GM19035 (cell line): ENCODE data around the gene VWF.
"Not testable (repeated sequence)": the region's sequence is repeated elsewhere in the genome, so short reads cannot be mapped to it uniquely, and the experiment has no call there.

Experiments
- ATAC-seq: cut with Tn5 transposase; IDR thresholded peaks from one replicate; pipeline ENCODE4 v1.9.1; 2021; ENCODE audit not compliant: unreplicated experiment

VWF gene

DNA sequence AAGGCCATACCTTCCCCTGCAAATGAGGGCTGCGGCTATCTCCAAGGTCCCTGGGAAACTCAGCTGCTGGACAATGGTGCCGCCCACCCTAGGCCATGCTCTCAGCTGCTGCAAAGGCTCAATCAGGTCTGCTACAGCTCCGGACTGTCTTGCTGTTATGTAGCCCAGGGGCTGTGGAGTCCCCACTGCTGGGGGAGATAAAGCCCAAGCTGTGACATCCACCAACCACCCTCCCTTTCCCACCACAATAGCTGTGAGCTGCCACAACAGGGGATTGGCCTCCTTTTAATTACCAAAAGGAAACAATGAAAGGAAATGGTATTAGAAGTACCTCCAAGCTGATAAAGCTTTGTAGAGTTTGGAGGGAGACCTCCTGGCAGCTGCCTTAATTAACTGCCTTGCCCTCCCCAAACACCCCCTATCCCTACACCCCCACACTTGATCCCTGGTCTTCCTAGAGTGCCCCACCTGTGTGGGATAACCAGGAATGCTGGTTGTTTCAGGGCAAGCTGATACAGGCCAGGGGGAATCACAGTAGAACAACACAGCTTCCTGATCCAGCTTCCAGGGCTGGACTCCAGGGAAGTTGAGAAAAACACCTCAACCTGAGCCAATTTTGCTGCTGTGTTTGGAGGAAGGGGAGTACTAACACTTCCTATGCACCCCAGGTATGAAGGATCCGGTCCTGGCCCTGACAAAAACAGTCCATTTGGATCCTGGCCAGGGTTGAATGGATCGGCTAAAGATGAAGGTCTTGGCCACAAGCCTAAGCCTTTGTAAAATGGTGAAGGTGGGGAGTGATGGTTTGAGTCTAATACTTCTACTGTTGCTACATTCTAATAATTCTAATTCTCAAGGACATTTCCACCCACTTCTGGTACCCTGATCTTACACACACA, at the start of gene VWF:
Gene VWF (minus strand): TSS at position 260 of the 899 bp plus-strand sequence. CDS start 1,474 bp downstream, outside the sequence.
- no peak for ATAC-seq

DNA sequence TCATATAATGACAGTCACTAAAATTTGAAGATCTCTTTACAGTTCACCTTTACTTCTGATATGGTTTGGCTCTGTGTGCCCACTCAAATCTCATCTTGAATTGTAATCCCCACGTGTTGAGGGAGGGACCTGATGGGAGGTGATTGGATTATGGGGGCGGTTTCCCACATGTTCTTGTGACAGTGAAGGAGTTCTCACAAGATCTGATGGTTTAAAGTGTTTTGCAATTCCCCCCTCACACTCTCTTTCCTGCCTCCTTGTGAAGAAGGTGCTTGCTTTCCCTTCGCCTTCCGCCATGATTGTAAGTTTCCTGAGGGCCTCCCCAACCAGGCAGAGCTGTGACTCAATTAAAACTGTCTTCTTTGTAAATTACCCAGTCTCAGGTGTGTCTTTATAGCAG, 48.4 kb upstream of the VWF start:
- no peak for ATAC-seq

DNA sequence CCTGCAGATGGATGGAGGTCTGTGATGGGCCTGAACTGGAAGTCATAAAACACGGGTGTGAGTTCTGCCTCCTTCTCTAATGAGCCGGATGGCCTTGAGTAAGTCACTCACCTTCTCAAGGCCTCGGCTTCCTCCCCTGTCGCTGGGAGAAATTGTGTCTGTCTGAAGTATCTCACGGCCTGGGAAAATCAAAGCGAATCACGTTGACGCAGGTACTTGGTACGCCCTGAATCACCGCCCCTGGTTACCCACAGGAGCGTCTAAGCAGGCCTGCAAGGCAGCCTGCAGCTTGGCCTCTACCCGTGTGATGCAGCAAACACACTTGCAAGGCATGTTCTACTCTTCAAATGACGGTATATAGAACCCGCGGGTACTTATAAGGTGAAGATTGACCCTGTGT, 47.6 kb upstream of the VWF start:
- ATAC-seq: no peak

DNA sequence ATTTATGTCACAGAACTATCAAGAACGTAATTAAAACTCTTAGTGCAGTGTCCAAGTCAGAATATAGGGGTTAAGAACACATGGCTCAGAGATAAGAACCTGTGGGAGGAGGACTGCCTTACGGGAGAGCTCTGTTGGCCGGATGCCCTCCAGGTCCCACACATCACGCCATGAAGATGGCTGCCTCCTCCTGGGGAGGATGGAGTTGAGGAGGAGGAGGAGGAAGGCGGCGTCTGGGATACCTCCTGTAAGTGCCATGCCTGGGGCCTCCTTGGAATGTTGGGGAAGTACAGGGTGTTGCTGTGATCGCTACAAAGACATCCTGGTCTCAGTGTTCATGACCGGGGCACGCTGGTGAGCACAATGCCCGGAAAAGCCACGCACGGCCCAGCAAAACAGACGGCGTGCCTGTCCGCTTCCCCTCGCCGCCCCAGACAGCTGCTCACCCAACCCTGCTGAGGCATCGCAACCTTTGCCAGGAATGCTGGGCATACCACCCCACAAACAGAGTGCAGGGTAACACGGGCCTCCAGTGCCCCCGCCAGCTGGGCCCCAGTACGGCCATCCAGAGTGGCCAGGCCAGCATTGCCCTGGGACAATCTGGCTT, 47.0 kb upstream of the VWF start:
- no peak for ATAC-seq

DNA sequence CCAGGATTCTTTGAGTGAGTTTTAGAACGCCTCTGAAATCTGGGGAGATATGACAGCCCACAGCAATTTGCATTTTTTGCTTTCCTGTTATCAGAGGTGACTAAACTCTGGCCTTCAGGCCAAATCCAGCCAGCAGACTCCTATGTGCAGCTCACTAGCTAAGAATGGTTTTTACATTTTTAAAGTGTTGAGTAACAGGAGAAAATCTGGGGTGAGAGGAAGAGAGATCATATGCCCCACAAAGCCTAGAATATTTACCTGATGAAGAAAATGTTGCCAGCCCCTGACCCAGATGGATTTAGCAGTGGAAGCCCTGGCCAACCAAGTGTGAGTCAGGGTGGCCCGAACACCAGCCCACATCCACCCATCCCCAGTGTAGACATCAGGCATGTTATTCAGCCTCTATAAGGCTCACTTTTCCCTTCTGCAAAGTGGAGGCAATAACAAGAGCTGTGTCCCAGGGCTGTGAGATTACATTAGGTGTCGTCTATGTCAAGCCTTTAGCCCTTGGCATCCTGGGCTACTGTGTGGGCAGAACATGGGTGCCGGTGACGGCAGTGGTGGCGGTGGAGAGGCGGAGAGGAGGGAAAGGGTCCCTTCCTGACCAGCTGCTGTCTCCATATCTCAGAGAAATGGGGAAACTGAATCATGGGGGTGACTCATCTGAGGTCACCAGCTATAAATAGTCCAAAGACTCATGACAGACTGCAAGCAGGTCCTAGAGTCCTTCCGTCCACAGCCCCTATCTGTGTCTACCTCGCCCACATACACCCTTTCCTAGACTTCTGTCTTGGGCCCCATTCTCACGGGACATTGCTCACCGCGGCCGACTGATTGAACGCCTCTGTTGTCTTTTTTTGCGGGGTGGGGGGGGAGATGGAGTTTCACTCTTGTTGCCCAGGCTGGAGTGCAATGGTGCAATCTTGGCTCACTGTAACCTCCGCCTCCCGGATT, 43.1 kb upstream of the VWF start:
- ATAC-seq: peak; percentile 81

DNA sequence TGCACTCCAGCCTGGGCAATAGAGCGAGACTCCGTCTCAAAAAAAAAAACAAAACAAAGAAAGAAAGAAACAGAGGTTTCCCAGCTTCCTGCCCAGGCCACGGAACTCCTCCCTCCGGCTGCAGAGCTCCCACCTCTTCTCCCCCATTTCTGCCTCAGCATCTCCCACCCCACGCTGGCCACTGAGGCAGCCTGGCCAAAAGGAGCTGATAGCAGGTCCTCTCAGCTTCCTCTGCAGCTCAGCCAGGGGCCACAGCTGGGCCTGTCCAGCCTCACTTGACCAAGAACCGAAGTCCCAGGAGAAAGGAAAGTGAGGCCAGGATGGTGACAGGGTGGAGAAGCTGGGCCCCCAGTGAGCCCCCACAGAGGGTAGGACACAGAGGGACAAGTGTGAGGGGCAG, 42.3 kb upstream of the VWF start:
- no peak for ATAC-seq

DNA sequence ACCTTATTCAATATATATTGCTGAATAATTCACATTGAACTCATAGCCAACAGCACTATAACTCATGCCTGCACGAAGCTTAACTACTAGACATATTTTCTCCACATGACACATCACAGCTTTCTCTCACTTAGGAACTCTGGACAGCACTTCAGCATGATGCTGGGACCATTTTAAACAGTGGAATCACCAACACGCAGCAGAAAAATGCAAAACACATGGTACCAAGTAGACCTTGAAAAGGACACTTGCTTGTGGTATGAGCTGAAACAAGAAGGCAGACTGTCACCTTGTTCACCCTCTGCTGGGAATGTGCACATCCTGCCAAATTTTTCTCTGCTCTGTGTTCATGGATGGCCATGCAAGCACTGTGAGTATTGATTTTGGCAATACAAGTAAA, 40.9 kb upstream of the VWF start:
- no peak for ATAC-seq

DNA sequence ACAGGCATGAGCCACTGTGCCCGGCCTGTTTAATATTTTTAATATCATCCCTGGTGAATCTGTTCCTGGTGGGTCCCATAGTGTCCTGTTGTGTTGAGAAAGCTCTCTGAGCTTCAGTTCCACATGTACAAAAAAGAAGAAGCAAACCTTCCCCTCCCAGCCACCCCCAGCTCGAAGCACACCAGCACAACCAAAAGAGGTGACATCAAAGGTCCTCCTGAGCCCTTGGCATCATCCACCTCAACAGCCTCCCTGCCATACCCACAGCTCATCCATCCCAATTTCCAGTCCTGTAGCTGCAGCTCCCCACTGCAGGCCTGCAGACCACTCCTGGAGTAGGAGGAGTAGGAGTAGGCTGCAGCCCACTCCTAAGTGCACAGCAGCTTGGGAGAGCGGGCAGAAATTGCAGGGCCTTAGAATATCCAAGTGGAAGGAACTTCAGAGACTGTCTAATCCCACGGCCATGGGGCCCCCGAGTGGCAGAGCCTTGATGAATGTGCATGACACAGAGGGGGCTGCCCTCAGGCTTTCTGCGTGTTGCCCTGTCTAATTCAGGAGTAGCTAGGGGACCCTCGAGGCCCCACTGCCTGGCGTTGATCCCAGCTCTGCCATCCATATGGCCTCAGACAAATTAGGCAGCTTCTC, 39.1 kb upstream of the VWF start:
- no peak for ATAC-seq

DNA sequence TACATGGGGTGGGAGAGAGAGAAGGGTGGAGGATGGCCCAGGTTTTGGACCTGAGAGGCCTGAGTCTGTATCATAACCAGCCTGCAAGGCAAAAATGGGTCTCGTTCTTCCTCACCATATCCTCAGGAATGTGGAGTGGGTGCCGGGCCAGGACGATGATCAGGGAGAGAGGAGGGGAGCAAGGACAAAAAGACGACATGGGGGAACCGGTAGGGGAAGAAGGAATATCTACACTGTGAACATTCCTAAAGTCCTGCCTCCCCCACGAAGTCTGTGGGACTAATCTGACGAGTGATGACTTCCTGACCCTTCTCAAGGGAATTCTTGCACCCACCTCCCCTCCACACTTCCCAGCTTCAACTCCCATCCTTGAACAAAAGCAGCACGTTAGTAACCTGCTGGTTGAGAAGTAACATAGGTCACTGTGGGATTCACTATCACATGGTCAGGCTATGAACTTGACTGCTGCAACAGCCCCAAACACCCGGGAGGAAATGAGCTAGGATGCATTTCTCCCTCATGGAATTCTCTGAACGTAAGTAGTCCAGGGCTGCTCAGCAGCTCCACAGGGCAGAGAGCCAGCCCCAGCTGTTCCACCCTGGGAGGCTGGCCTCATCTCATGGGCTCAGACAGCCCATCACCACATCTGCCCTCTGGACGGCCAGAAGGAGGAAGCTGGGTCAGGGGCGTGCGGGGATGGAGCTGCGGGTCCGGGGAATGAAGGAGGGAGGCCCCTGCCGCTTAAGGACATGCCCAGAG, 36.8 kb upstream of the VWF start:
- no peak for ATAC-seq

DNA sequence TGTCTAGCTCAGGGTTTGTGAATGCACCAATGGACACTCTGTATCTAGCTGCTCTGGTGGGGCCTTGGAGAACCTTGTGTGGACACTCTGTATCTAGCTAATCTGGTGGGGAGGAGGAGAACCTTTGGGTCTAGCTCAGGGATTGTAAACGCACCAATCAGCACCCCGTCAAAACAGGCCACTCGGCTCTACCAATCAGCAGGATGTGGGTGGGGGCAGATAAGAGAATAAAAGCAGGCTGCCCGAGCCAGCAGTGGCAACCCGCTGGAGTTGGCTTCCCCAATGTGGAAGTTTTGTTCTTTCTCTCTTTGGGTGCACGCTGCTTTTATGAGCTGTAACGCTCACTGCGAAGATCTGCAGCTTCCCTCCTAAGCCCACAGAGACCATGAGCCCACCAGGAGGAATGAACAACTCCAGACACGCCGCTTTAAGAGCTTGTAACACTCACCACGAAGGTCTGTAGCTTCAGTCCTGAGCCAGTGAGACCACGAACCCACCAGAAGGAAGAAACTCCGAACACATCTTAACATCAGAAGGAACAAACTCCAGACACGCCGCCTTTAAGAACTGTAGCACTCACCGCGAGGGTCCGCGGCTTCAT, 35.7 kb upstream of the VWF start:
- not testable (repeated sequence) for ATAC-seq

DNA sequence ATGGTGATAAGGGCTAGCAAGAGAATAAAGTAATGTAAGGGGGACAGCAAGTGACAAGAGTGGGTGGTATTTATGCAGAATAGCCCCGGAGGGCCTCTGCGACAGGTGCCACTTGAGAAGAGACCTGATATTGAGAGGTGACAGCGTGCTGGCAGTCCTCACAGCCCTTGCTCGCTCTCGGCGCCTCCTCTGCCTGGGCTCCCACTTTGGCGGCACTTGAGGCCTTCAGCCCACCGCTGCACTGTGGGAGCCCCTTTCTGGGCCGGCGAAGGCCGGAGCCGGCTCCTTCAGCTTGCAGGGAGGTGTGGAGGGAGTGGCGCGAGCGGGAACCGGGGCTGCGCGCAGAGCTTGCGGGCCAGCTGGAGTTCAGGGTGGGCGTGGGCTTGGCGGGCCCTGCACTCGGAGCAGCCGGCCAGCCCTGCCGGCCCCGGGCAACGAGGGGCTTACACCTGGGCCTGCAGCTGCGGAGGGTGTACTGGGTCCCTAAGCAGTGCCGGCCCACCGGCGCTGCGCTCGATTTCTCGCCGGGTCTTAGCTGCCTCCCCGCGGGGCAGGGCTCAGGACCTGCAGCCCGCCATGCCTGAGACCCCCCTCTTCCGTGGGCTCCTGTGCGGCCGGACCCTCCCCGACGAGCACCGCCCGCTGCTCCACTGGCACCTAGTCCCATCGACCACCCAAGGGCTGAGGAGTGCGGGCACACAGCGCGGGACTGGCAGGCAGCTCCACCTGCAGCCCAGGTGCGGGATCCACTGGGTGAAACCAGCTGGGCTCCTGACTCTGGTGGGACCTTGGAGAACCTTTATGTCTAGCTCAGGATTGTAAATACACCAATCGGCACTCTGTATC, 34.9 kb upstream of the VWF start:
- ATAC-seq: not testable (repeated sequence)

DNA sequence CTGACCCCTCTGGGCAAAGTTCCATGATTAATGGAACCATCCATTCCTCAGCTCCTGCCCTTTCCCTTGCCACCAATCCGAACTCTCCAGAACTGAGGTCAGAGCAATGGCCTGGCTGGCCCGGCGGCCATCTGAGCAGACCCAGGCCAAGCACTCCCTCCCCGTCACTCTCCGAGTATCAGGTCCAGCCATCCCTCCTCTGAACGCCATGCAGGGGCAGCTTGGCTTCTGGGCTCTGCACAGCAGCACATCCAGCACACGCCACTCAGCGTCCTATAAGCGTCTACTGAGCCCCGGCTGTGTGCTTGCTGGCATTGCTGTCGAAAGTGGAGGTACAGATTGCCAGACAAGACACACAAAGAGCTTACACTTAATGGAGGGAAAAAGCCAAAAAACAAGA, 34.3 kb upstream of the VWF start:
- ATAC-seq: no peak

DNA sequence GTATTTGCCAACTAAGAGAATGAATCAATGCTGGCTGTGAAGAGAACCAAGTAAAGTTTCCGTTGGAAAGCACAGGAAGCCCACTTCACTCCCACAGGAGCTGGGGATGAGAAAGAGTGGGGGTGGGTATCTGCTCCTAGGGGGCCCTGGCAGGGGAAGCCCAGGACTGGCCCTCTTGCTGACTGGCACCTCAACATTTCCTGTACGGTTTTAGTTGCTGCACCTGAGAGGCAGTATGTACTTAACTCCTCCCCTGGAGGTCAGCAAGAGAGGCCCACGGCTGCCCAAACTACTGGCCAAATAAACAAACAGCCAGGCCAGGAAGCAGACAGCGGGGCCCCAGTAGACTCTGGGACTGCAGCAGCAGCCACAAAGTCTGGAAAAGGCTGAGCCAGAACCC, 33.8 kb upstream of the VWF start:
- no peak for ATAC-seq

DNA sequence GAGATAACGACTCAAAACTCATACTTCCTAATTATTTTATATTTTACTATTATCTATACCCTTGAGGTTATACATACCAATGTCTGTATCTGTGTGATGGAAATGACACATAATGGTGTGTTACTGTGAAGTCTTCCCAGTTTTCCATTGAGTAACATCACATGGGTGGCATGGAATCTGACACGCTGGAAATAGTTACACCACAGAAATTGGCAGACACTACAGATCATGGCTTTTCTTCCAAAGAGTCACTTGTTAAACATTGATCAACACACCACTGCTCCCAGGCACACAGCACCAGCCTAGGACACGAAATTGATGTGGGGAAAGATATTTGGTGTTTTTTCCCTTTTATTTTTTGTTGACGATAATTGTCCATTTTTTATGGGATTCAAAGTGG, 33.0 kb upstream of the VWF start:
- no peak for ATAC-seq

DNA sequence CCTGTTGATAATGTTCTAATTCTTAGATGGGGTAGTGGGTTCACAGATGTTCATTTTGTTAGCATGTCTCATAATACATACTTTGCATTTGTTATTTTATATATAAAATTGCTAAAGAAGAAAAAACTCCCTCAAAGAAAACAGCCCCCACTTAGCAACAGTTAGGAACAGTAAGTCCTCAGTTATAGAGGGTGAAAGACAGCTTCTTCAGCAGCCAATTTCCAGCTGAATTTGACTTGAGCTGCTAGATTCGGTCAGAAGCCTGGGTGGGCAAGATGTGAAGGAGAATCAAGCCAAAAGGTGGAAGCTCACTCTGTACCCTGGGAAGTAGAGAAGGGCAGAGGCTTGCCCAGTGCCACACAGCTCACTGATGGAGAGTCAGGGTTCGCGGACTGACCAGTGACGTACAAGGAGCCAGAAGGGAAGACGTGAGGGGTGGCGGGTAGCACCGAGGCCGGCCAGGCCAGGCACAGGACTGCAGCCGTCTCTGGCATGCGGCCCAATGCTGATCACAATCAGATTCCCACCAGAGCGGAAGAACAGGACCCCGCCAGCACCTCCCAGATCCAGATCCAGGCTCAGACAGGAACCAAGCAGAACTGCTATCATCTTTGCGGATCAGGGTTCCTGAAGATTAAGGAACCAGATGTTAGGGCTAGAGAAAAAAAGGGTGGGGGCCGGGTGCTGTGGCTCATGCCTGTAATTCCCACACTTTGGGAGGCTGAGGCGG, 30.4 kb upstream of the VWF start:
- ATAC-seq: no peak

DNA sequence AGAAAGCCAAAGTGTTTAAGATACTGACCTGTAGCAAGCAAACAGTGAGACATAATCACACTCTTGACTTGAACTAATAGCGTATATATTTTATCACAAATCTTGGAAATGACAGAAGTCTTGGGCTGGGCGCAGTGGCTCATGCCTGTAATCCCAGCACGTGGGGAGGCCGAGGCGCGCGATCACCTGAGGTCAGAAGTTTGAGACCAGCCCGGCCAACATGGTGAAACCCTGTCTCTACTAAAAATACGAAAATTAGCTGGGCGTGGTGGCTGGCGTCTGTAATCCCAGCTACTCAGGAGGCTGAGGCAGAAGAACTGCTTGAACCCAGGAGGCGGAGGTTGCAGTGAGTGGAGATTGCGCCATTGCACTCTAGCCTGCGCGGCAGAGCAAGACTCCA, 24.3 kb upstream of the VWF start:
- not testable (repeated sequence) for ATAC-seq

DNA sequence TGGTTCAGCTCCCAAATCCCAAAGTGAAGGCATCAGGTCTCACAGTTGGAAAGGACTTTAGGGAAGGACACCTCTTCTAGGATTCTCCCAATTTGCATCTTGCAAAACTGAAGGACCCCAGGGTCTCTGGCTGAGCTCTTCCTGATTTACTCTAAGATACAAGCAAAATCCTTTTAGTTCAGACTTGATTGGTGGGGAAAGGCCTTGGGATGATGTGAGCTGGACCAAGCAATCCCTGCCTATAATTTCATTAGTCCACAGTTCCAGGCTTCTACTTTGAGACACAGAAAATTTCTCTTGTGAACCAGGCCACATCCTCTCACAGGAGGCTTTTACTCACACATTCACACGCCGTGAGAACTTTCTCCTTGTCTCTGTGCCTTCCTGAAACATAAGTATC, 23.6 kb upstream of the VWF start:
- ATAC-seq: no peak

DNA sequence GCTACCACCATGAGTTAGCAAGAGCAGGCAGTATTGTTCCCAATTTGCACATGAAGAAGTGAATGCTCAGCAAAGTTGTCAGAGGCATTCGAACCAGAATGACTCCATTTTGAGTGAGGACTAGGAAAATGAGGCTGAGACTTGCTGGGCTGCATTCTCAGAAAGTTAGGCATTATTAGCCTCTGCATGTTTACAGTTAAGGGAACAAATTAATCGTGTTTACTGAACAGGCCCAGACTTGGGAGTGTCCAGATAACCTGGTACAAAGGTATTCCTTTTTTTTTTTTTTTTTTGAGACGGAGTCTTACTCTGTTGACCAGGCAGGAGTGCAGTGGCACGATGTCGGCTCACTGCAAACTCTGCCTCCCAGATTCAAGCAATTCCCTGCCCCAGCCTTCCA, 22.5 kb upstream of the VWF start:
- ATAC-seq: no peak
